ENCODE measurements around the gene ADAMTS16.

Gene ADAMTS16

DNA sequence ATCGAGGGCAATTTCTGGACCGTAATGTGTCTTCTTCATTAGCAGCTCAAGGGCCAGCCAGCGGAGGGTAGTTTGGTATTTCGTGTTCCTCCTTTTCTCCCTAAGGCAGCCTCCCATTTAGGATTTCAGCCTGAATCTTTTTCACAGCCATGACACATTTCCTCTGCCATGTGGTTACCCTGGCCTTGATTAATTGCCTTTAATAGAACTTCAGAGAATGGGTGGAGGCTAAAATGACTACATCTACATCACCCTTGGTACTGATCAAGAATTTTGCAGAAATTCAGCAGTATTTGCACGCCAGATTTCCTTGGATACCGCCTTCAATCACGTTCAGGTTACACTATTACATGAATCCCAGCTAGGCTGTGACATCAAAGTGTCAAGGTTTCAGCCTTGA is 58.0 kb downstream of the ADAMTS16 start:
- no peaks in the 10 kb centered on the region for H4K20me1 ChIP-seq (ENCODE audit: insufficient read depth, low read length)
- H3K4me1 ChIP-seq (ENCODE audit: insufficient read depth, low read length, severe bottlenecking), result no peaks in the 10 kb centered on the region
- H3K9me2 ChIP-seq (ENCODE audit: low read depth, low read length), result no peaks in the 10 kb centered on the region
- H3F3A ChIP-seq (ENCODE audit: insufficient read depth, low read length), result no peaks in the 10 kb centered on the region
- H3K79me2 ChIP-seq (ENCODE audit: insufficient read depth, low read length), result no peaks in the 10 kb centered on the region
- no peak overlapping the region for H3K4me3 ChIP-seq (ENCODE audit: low read depth, low read length, poor library complexity, severe bottlenecking)
- H3K9me3 ChIP-seq (ENCODE audit: low read length), result no peaks in the 10 kb centered on the region
- no peak overlapping the region for H2AFZ ChIP-seq (ENCODE audit: low read length)
- no peaks in the 10 kb centered on the region for H3K27me3 ChIP-seq (ENCODE audit: insufficient read depth, low read length)
- no peak overlapping the region for H3K27ac ChIP-seq (ENCODE audit: low read depth, low read length, poor library complexity, severe bottlenecking)
- TF ChIP-seq, protein P1, sequence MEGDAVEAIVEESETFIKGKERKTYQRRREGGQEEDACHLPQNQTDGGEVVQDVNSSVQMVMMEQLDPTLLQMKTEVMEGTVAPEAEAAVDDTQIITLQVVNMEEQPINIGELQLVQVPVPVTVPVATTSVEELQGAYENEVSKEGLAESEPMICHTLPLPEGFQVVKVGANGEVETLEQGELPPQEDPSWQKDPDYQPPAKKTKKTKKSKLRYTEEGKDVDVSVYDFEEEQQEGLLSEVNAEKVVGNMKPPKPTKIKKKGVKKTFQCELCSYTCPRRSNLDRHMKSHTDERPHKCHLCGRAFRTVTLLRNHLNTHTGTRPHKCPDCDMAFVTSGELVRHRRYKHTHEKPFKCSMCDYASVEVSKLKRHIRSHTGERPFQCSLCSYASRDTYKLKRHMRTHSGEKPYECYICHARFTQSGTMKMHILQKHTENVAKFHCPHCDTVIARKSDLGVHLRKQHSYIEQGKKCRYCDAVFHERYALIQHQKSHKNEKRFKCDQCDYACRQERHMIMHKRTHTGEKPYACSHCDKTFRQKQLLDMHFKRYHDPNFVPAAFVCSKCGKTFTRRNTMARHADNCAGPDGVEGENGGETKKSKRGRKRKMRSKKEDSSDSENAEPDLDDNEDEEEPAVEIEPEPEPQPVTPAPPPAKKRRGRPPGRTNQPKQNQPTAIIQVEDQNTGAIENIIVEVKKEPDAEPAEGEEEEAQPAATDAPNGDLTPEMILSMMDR (IDR thresholded peaks at IDR 0.05; ENCODE audit: low read length), result no peak
- no peak for TF ChIP-seq EZH2 (IDR thresholded peaks at IDR 0.05; ENCODE audit: borderline replicate concordance, low read length)
- no peak overlapping the region for H3K4me2 ChIP-seq (ENCODE audit: low read length)
- no peak overlapping the region for H3K9ac ChIP-seq (ENCODE audit: low read length)
- no peaks in the 10 kb centered on the region for H3K36me3 ChIP-seq (ENCODE audit: insufficient read depth, low read length)

DNA sequence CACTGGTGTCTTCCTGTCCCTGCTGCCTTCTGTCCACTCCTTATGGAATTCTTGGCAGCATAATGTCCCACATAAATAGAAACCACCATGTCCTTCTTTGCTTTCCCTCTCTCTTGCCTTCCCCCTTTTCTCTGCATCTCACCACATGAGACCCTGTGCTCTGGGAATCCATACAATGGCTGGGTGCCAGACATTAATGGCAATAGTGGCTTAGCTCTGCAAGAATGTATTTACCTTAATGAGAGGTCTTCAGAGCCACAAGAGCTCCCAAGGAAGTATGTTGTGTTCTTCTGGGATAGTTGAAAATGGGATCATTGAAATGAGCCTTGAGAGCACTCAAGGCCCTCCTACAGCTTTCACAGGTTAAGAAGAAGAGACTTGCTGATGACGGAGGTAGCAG is 58.7 kb downstream of the ADAMTS16 start:
- no peaks in the 10 kb centered on the region for H4K20me1 ChIP-seq (ENCODE audit: insufficient read depth, low read length)
- H3K9me2 ChIP-seq (ENCODE audit: low read depth, low read length), result no peaks in the 10 kb centered on the region
- H2AFZ ChIP-seq (ENCODE audit: low read length), result no peak overlapping the region
- no peaks in the 10 kb centered on the region for H3K27me3 ChIP-seq (ENCODE audit: insufficient read depth, low read length)
- H3K4me1 ChIP-seq (ENCODE audit: insufficient read depth, low read length, severe bottlenecking), result no peaks in the 10 kb centered on the region
- no peak overlapping the region for H3K4me2 ChIP-seq (ENCODE audit: low read length)
- no peaks in the 10 kb centered on the region for H3F3A ChIP-seq (ENCODE audit: insufficient read depth, low read length)
- TF ChIP-seq EZH2 (IDR thresholded peaks at IDR 0.05; ENCODE audit: borderline replicate concordance, low read length), result no peak
- TF ChIP-seq, protein P1 (IDR thresholded peaks at IDR 0.05; ENCODE audit: low read length), result no peak
- H3K27ac ChIP-seq (ENCODE audit: low read depth, low read length, poor library complexity, severe bottlenecking), result no peak overlapping the region
- H3K36me3 ChIP-seq (ENCODE audit: insufficient read depth, low read length), result no peaks in the 10 kb centered on the region
- H3K4me3 ChIP-seq (ENCODE audit: low read depth, low read length, poor library complexity, severe bottlenecking), result no peak overlapping the region
- H3K79me2 ChIP-seq (ENCODE audit: insufficient read depth, low read length), result no peaks in the 10 kb centered on the region
- H3K9ac ChIP-seq (ENCODE audit: low read length), result no peak overlapping the region
- no peaks in the 10 kb centered on the region for H3K9me3 ChIP-seq (ENCODE audit: low read length)

DNA sequence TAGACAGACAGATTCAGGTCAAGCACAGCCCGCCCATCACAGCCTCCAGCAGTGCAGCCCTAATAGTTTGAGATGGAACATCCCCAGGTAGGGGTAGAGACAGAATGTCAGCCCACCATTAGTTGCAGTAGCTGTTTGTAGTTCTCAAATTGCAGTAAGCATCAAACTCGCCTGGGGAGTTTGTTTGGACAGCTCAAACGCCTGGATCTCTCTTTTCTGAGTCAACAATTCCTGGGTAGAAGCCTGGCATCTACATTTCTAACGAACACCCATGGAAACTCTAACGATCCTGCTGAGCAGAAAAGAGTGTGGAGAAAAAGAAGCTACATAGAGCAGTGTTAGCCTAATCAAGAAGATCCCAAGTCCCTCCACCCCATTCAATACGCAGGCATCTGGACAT is 59.4 kb downstream of the ADAMTS16 start:
- Histone ChIP-seq H3K9ac (ENCODE audit: low read length) (no peak overlapping the region), H3K4me1 (ENCODE audit: insufficient read depth, low read length, severe bottlenecking) (no peaks in the 10 kb centered on the region), H3F3A (ENCODE audit: insufficient read depth, low read length) (no peaks in the 10 kb centered on the region), H3K4me2 (ENCODE audit: low read length) (no peak overlapping the region), H3K9me2 (ENCODE audit: low read depth, low read length) (no peaks in the 10 kb centered on the region), H3K9me3 (ENCODE audit: low read length) (no peaks in the 10 kb centered on the region), H4K20me1 (ENCODE audit: insufficient read depth, low read length) (no peaks in the 10 kb centered on the region), H3K4me3 (ENCODE audit: low read depth, low read length, poor library complexity, severe bottlenecking) (no peak overlapping the region), H3K79me2 (ENCODE audit: insufficient read depth, low read length) (no peaks in the 10 kb centered on the region), H3K27ac (ENCODE audit: low read depth, low read length, poor library complexity, severe bottlenecking) (no peak overlapping the region), H2AFZ (ENCODE audit: low read length) (no peak overlapping the region), H3K27me3 (ENCODE audit: insufficient read depth, low read length) (no peaks in the 10 kb centered on the region), H3K36me3 (ENCODE audit: insufficient read depth, low read length) (no peaks in the 10 kb centered on the region)
- TF ChIP-seq EZH2 (IDR thresholded peaks at IDR 0.05; ENCODE audit: borderline replicate concordance, low read length), result no peak
- TF ChIP-seq, protein P1 (IDR thresholded peaks at IDR 0.05; ENCODE audit: low read length), result no peak
